HepG2 (cell line): ENCODE measurements around the gene ITPRIP. TPM values are rescaled to one million over a fixed set of nuclear protein-coding genes. Genes with fewer than 3 reads are reported as not detected.

Experiments used
- AGO1 ChIP-seq: fragments of 200-400 bp; formaldehyde crosslinking; IDR thresholded peaks from 2 replicates; pipeline ENCODE4 v1.6.1; 2017; ENCODE audit warnings: mild to moderate bottlenecking, low read depth, low read length, moderate library complexity; ENCODE audit not compliant: poor library complexity, severe bottlenecking
- EZH2 ChIP-seq: conservative IDR thresholded peaks from 2 replicates; pipeline ENCODE4 v1.6.1; 2012; ENCODE audit warnings: mild to moderate bottlenecking, low read depth, low read length, moderate library complexity
- FOXM1 ChIP-seq: sonication (generic); formaldehyde crosslinking; IDR thresholded peaks from 2 replicates; pipeline ENCODE4 v1.5.0; 2020; ENCODE audit warnings: missing genetic modification reagents
- FOXO1 ChIP-seq: sonication (generic); formaldehyde crosslinking; IDR thresholded peaks from 2 replicates; pipeline ENCODE4 v1.4.0; 2020; ENCODE audit warnings: missing genetic modification reagents
- GTF2F1 ChIP-seq: fragments of 150-350 bp; IDR thresholded peaks from 2 replicates; pipeline ENCODE4 v1.6.1; 2014; ENCODE audit warnings: low read length
- NR2C2 ChIP-seq: sonication (generic); formaldehyde crosslinking; IDR thresholded peaks from 2 replicates; pipeline ENCODE4 v1.4.0; 2020; ENCODE audit warnings: missing genetic modification reagents, mild to moderate bottlenecking, moderate library complexity, borderline replicate concordance
- NR2F6 ChIP-seq, 2 experiments: IDR thresholded peaks; 2 replicates each; pipeline ENCODE4 v1.6.1; 2016; ENCODE audit warnings: antibody characterized with exemption in 1 of 2, mild to moderate bottlenecking in 1 of 2
- RARA ChIP-seq: IDR thresholded peaks from 2 replicates; pipeline ENCODE4 v1.6.1; 2016; ENCODE audit warnings: missing genetic modification reagents, missing compliant biosample characterization
- RBM22 ChIP-seq: fragments of 200-400 bp; formaldehyde crosslinking; optimal IDR thresholded peaks from 2 replicates; pipeline ENCODE3; 2017; ENCODE audit warnings: mild to moderate bottlenecking, low read length, moderate library complexity
- RELA ChIP-seq: sonication (generic); formaldehyde crosslinking; IDR thresholded peaks from 2 replicates; pipeline ENCODE4 v1.4.0; 2020; ENCODE audit warnings: missing genetic modification reagents
- XBP1 ChIP-seq: sonication (generic); formaldehyde crosslinking; IDR thresholded peaks from 2 replicates; pipeline ENCODE4 v1.5.0; 2020; ENCODE audit warnings: missing genetic modification reagents
- ZFP36L2 ChIP-seq: sonication (generic); formaldehyde crosslinking; IDR thresholded peaks from 2 replicates; pipeline ENCODE4 v1.4.0; 2020; ENCODE audit warnings: missing genetic modification reagents
- ZNF17 ChIP-seq: sonication (generic); formaldehyde crosslinking; IDR thresholded peaks from 2 replicates; pipeline ENCODE4 v1.5.0; 2020; ENCODE audit warnings: mild to moderate bottlenecking, missing genetic modification reagents
- ZNF230 ChIP-seq: sonication (generic); formaldehyde crosslinking; IDR thresholded peaks from 2 replicates; pipeline ENCODE4 v1.4.0; 2020; ENCODE audit warnings: mild to moderate bottlenecking, missing genetic modification reagents
- ZNF292 ChIP-seq: sonication (generic); formaldehyde crosslinking; IDR thresholded peaks from 2 replicates; pipeline ENCODE4 v1.8.1; 2022; ENCODE audit warnings: mild to moderate bottlenecking, low read depth, missing genetic modification reagents, borderline replicate concordance
- ZNF331 ChIP-seq: sonication (generic); formaldehyde crosslinking; IDR thresholded peaks from 2 replicates; pipeline ENCODE4 v1.4.0; 2020; ENCODE audit warnings: missing genetic modification reagents
- ZNF354B ChIP-seq: sonication (generic); formaldehyde crosslinking; IDR thresholded peaks from 2 replicates; pipeline ENCODE4 v1.8.0; 2022; ENCODE audit warnings: mild to moderate bottlenecking, missing genetic modification reagents
- ZNF501 ChIP-seq: sonication (generic); formaldehyde crosslinking; IDR thresholded peaks from 2 replicates; pipeline ENCODE4 v1.5.1; 2020; ENCODE audit warnings: mild to moderate bottlenecking, moderate library complexity, missing genetic modification reagents
- ZNF549 ChIP-seq: sonication (generic); formaldehyde crosslinking; IDR thresholded peaks from 2 replicates; pipeline ENCODE4 v1.5.0; 2020; ENCODE audit warnings: missing genetic modification reagents
- ZNF792 ChIP-seq: IDR thresholded peaks from 2 replicates; pipeline ENCODE4 v1.6.1; 2016
- polyA plus RNA-seq, 8 experiments: library from polyadenylated mRNA; depleted of rRNA in 3 of 8; stranded (reverse) in 7 of 8; unstranded in 1 of 8; fragments of >200 nt; fragmentation: Illumina TruSeq in 4 of 8; extraction: Trizol in 4 of 8; gene quantifications; 2 replicates each; pipeline versions ENCODE4 v1.2.1 to v1.2.3, GENCODE V29; 2011 to 2016; ENCODE audit warnings: low read depth in 4 of 8, missing spikeins in 1 of 8, mixed read lengths in 1 of 8; ENCODE audit not compliant: insufficient read depth in 1 of 8
- total RNA-seq, 5 experiments: library from RNA; depleted of rRNA; stranded (reverse); fragments of >200 nt; fragmentation: Illumina TruSeq; extraction: Trizol; gene quantifications; 2 replicates each; pipeline ENCODE4 v1.2.3, GENCODE V29; 2016; ENCODE audit warnings: low read depth in 1 of 5
- TF ChIP-seq, protein P1 (sequence below): sonication (generic); formaldehyde crosslinking; IDR thresholded peaks from 2 replicates; pipeline ENCODE4 v1.5.1; 2020; ENCODE audit warnings: missing genetic modification reagents, mild to moderate bottlenecking, borderline replicate concordance
- TF ChIP-seq, protein P2 (sequence below): sonication (generic); formaldehyde crosslinking; IDR thresholded peaks from 2 replicates; pipeline ENCODE4 v1.5.0; 2020; ENCODE audit warnings: mild to moderate bottlenecking, missing genetic modification reagents, moderate library complexity
- TF ChIP-seq, protein P3 (sequence below): sonication (generic); formaldehyde crosslinking; IDR thresholded peaks from 2 replicates; pipeline ENCODE4 v1.4.0; 2020; ENCODE audit warnings: missing genetic modification reagents, mild to moderate bottlenecking, borderline replicate concordance
- TF ChIP-seq, protein P4 (sequence below): sonication (generic); formaldehyde crosslinking; conservative IDR thresholded peaks from 2 replicates; pipeline ENCODE4 v1.4.0; 2020; ENCODE audit warnings: mild to moderate bottlenecking, missing genetic modification reagents, moderate library complexity

Gene ITPRIP
- total and polyA plus RNA-seq, 2 of the 13 experiments (the other 11 are each of a cell fraction or from before 2014, with no cell fraction given) = 1.00 to 2.8 TPM

DNA sequence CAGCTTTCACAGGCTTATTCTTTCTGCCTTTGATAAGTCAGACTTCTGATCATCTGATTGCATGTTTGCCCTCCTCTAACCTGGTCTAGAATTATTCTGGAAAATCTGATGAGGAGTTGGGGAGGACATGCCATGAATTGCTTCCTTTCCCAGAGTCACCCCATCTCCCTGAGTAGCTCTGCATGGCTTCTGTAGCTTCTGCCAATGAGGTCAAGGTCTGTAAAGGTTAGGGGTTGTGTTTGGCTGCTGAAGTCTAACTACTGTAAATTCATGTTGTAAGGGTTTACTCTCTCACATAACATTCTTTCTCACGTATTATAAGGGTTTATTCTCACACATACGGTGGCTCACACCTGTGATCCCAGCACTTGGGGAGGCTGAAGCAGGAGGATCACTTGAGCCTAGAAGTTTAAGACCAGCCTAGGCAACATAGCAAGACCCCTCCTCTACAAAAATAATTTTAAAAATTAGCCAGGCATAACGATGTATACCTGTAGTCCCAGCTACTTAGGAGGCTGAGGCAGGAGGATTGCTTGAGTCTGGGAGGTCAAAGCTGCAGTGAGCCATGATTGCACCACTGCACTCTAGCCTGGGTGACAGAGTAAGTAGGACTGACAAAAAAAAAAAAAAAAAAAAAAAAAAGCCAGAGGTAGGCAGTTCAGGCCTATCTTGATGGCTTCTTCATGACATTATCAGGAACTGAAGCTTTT, 58.6 kb downstream of the ITPRIP start (continued):
- TF ChIP-seq, protein P1, sequence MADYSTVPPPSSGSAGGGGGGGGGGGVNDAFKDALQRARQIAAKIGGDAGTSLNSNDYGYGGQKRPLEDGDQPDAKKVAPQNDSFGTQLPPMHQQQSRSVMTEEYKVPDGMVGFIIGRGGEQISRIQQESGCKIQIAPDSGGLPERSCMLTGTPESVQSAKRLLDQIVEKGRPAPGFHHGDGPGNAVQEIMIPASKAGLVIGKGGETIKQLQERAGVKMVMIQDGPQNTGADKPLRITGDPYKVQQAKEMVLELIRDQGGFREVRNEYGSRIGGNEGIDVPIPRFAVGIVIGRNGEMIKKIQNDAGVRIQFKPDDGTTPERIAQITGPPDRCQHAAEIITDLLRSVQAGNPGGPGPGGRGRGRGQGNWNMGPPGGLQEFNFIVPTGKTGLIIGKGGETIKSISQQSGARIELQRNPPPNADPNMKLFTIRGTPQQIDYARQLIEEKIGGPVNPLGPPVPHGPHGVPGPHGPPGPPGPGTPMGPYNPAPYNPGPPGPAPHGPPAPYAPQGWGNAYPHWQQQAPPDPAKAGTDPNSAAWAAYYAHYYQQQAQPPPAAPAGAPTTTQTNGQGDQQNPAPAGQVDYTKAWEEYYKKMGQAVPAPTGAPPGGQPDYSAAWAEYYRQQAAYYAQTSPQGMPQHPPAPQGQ (CRISPR knock-in tag) = no peak
- TF ChIP-seq ZNF17 (no peak), XBP1 (CRISPR knock-in tag) (no peak), ZNF549 (no peak), EZH2 (no peak), FOXO1 (no peak), RELA (no peak), ZNF292 (CRISPR knock-in tag) (no peak), RARA (peak; percentile 61), ZNF354B (CRISPR knock-in tag) (no peak), FOXM1 (CRISPR knock-in tag) (no peak), ZNF792 (CRISPR knock-in tag) (no peak), ZNF331 (CRISPR knock-in tag) (no peak), AGO1 (no peak), ZNF501 (CRISPR knock-in tag) (0 out of 2 replicates have a peak, but pooled peaks have one; percentile 43), NR2C2 (CRISPR knock-in tag) (peak; percentile 71), NR2F6 (IDR thresholded peaks at IDR 0.05) (peak; percentile 85), NR2F6 (CRISPR knock-in tag; IDR thresholded peaks at IDR 0.05) (peak; percentile 80), ZFP36L2 (CRISPR knock-in tag) (no peak), RBM22 (no peak), GTF2F1 (no peak), ZNF230 (CRISPR knock-in tag) (no peak)
- TF ChIP-seq, protein P2, sequence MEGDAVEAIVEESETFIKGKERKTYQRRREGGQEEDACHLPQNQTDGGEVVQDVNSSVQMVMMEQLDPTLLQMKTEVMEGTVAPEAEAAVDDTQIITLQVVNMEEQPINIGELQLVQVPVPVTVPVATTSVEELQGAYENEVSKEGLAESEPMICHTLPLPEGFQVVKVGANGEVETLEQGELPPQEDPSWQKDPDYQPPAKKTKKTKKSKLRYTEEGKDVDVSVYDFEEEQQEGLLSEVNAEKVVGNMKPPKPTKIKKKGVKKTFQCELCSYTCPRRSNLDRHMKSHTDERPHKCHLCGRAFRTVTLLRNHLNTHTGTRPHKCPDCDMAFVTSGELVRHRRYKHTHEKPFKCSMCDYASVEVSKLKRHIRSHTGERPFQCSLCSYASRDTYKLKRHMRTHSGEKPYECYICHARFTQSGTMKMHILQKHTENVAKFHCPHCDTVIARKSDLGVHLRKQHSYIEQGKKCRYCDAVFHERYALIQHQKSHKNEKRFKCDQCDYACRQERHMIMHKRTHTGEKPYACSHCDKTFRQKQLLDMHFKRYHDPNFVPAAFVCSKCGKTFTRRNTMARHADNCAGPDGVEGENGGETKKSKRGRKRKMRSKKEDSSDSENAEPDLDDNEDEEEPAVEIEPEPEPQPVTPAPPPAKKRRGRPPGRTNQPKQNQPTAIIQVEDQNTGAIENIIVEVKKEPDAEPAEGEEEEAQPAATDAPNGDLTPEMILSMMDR (CRISPR knock-in tag) = no peak
- TF ChIP-seq, protein P3, sequence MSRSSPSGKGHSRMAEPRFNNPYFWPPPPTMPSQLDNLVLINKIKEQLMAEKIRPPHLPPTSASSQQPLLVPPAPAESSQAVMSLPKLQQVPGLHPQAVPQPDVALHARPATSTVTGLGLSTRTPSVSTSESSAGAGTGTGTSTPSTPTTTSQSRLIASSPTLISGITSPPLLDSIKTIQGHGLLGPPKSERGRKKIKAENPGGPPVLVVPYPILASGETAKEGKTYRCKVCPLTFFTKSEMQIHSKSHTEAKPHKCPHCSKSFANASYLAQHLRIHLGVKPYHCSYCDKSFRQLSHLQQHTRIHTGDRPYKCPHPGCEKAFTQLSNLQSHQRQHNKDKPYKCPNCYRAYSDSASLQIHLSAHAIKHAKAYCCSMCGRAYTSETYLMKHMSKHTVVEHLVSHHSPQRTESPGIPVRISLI (CRISPR knock-in tag) = no peak
- TF ChIP-seq, protein P4, sequence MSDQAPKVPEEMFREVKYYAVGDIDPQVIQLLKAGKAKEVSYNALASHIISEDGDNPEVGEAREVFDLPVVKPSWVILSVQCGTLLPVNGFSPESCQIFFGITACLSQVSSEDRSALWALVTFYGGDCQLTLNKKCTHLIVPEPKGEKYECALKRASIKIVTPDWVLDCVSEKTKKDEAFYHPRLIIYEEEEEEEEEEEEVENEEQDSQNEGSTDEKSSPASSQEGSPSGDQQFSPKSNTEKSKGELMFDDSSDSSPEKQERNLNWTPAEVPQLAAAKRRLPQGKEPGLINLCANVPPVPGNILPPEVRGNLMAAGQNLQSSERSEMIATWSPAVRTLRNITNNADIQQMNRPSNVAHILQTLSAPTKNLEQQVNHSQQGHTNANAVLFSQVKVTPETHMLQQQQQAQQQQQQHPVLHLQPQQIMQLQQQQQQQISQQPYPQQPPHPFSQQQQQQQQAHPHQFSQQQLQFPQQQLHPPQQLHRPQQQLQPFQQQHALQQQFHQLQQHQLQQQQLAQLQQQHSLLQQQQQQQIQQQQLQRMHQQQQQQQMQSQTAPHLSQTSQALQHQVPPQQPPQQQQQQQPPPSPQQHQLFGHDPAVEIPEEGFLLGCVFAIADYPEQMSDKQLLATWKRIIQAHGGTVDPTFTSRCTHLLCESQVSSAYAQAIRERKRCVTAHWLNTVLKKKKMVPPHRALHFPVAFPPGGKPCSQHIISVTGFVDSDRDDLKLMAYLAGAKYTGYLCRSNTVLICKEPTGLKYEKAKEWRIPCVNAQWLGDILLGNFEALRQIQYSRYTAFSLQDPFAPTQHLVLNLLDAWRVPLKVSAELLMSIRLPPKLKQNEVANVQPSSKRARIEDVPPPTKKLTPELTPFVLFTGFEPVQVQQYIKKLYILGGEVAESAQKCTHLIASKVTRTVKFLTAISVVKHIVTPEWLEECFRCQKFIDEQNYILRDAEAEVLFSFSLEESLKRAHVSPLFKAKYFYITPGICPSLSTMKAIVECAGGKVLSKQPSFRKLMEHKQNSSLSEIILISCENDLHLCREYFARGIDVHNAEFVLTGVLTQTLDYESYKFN (CRISPR knock-in tag) = peak; percentile 59
